Skeletal muscle satellite cell (primary cell): ENCODE data around the gene CFAP43.
"Not testable (repeated sequence)": the region's sequence is repeated elsewhere in the genome, so short reads cannot be mapped to it uniquely, and the experiment has no call there.

Experiments
- H3K27me3 ChIP-seq: 2 replicates; pipeline ENCODE4 v1.7.0; 2013; ENCODE audit warnings: low read length; ENCODE audit not compliant: control insufficient read depth, insufficient read depth
- H3K36me3 ChIP-seq: 2 replicates; pipeline ENCODE4 v1.7.0; 2013; ENCODE audit warnings: mild to moderate bottlenecking, control low read depth, low read length; ENCODE audit not compliant: insufficient read depth
- H3K4me1 ChIP-seq: 2 replicates; pipeline ENCODE4 v1.7.0; 2013; ENCODE audit warnings: low read length; ENCODE audit not compliant: control insufficient read depth, insufficient read depth
- H3K4me2 ChIP-seq: 2 replicates; pipeline ENCODE4 v1.7.0; 2013; ENCODE audit warnings: mild to moderate bottlenecking, low read length
- H3K4me3 ChIP-seq: 2 replicates; pipeline ENCODE4 v1.7.0; 2013; ENCODE audit warnings: low read length
- H3K9ac ChIP-seq: 2 replicates; pipeline ENCODE4 v1.7.0; 2013; ENCODE audit warnings: mild to moderate bottlenecking, low read depth, low read length, moderate library complexity
- H3K9me3 ChIP-seq: replicated peaks from 2 replicates; pipeline ENCODE4 v1.7.0; 2013; ENCODE audit warnings: mild to moderate bottlenecking, control low read depth, low read length

CFAP43 gene

DNA sequence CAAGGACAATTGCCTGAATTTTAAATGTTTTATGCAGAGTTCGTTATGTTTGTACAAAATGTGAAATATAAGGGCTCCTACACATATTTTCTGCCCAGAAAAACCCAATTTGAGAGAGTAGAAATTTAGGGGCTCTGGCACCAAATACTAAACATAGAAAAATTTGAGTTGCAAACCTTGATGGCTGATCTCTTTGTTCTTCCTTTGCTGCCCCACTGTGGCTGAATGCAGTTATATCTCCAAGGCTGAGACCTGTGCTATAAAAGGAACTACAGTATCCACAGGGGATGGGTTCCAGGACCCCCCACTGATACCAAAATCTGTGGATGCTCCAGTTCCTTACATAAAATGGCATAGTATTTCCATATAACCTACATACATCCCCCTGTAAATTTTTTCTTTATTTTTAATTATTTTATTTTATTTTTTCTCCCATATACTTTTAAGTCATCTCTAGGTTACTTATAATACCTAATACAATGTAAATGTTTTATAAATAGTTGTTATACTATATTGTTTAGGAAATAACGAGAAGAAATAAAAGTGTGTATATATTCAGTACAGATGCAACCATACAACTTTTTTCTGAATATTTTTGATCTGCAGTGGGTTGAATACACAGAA lies 22.5 kb downstream of the CFAP43 start:
- H3K4me1 ChIP-seq, result no peaks in the 10 kb centered on the region
- no peaks in the 10 kb centered on the region for H3K9me3 ChIP-seq
- no peak overlapping the region for H3K4me3 ChIP-seq
- H3K4me2 ChIP-seq, result no peak overlapping the region
- H3K27me3 ChIP-seq, result peaks cover 26% of the 10 kb centered on the region
- no peak overlapping the region for H3K9ac ChIP-seq
- no peaks in the 10 kb centered on the region for H3K36me3 ChIP-seq

DNA sequence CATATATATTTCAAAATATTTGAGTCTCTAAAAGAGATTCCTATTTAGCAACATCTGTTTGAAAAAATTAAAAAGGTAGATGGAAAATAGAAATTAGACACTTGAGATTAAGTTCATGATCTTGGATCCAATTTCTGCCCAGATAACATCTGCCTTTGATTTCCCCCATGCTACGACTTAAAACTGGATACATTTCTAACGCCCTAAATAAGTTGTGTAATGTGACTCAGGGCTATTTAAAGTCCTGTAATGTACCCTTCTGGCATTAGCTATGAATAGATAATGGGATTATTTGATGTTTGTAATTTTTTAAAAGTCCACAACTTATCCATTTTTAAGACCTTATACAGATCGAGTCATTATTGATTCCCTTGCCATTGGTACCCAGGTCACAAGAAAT lies 23.4 kb downstream of the CFAP43 start:
- H3K36me3 ChIP-seq, result no peaks in the 10 kb centered on the region
- H3K9me3 ChIP-seq, result no peaks in the 10 kb centered on the region
- no peak overlapping the region for H3K4me3 ChIP-seq
- peaks cover 29% of the 10 kb centered on the region for H3K27me3 ChIP-seq
- H3K4me1 ChIP-seq, result no peaks in the 10 kb centered on the region
- no peak overlapping the region for H3K9ac ChIP-seq
- H3K4me2 ChIP-seq, result no peak overlapping the region

DNA sequence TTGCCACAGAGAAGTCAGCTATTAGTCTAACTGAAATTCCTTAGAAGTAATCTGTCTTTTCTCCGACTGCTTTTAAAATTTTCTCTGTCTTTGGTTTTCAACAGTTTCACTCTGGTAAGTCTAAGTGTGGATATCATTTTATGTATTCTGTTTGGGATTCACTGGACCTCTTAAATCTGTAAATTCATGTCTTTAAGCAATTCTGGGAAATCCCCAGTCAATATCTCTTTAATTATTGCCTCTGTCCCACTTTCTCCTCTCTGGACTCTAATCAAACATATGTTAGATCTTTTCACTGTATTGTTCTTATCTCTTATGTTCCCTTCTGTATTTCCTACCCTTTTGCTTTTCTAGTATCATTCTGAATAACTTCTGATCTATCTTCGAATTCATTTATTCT lies 29.9 kb downstream of the CFAP43 start:
- Histone ChIP-seq H3K4me1 (no peaks in the 10 kb centered on the region), H3K4me2 (no peak overlapping the region), H3K9ac (no peak overlapping the region), H3K36me3 (no peaks in the 10 kb centered on the region), H3K9me3 (no peaks in the 10 kb centered on the region), H3K4me3 (no peak overlapping the region), H3K27me3 (peaks cover 12% of the 10 kb centered on the region)

DNA sequence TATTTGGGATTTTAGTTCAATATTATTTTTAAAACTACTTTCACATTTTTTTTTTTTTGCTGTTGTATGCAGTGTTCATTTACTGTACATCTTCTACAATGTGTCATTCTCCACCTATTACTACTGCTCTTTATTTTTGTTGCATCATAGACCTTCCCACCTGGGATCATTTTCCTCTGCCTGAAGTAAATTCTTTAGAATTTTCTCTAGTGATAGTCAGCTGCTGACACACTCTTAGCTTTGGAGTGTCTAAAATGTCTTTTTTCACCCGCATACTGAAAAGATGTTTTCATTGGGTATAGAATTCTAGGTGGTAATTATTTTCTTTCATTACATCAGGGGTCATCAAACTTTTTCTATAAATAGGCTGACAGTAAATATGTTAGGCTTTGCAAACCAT lies 30.5 kb downstream of the CFAP43 start:
- Histone ChIP-seq H3K36me3 (no peaks in the 10 kb centered on the region), H3K27me3 (peaks cover 11% of the 10 kb centered on the region)

DNA sequence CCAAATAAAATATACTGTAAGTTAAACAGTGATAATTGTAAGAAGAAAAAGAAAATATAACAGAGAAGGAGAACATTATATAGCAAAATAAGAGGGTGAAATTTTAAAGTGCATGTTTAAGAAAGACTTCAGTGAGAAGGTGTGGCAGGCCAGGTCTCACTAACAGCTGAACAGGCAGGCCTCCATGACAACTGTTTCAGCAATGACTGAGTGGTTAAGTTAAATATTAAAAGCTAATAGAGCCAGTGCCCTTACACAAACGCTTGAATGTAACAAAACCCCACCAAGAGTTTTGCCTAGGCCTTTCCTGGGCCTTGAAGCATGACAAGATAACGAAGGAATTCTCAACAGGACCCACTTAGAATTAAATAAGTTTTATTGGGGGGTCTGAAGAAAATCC lies 32.6 kb downstream of the CFAP43 start:
- H3K4me1 ChIP-seq, result no peaks in the 10 kb centered on the region
- no peak overlapping the region for H3K4me3 ChIP-seq
- peaks cover 22% of the 10 kb centered on the region for H3K27me3 ChIP-seq
- H3K9ac ChIP-seq, result no peak overlapping the region
- H3K4me2 ChIP-seq, result no peak overlapping the region
- H3K9me3 ChIP-seq, result no peaks in the 10 kb centered on the region
- no peaks in the 10 kb centered on the region for H3K36me3 ChIP-seq

More for the DNA sequence above, 30.5 kb downstream of the CFAP43 start:
- no peaks in the 10 kb centered on the region for H3K4me1 ChIP-seq
- no peak overlapping the region for H3K9ac ChIP-seq
- H3K4me3 ChIP-seq, result no peak overlapping the region
- no peaks in the 10 kb centered on the region for H3K9me3 ChIP-seq
- no peak overlapping the region for H3K4me2 ChIP-seq

DNA sequence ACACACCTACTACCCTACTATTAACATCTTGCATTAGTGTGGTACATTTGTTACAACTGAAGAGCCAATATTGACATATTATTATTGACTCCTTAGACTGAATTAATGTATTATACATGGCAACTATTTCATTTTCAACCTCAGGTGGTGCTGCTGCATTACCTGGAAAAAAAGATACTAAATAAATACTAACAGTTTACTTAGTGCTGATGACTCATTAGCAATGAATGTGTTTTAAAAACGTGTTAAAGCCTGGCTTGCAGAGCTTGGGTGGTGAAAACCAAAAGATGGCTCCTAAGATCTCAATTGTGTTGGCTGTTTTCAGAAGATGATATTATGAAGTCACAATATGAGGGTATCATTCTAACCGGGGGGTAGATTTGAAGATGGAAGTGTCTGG lies 34.8 kb downstream of the CFAP43 start:
- H3K4me1 ChIP-seq, result no peaks in the 10 kb centered on the region
- peaks cover 39% of the 10 kb centered on the region for H3K27me3 ChIP-seq
- H3K9ac ChIP-seq, result no peak overlapping the region
- no peak overlapping the region for H3K4me2 ChIP-seq
- no peaks in the 10 kb centered on the region for H3K36me3 ChIP-seq
- H3K9me3 ChIP-seq, result no peaks in the 10 kb centered on the region
- H3K4me3 ChIP-seq, result no peak overlapping the region

DNA sequence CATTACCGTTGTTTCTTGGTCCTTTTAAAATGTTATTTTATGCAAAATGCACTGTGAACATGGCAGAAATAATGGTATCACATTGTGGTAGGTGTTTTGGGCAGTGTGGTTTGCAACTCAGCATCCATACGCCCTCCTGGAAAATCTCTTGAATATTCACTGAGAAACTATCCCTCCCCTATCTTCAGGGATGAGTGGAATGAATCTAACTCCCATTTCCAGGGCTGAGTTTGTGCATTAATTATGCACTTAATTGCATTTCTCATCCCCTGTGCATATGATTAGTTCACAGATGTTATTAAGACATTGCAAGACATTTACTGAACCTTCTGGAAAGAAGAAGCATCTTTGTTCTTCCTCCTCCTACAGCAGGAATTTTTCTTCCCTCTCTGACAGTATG lies 36.5 kb downstream of the CFAP43 start:
- Histone ChIP-seq H3K36me3 (no peaks in the 10 kb centered on the region), H3K9ac (no peak overlapping the region), H3K9me3 (no peaks in the 10 kb centered on the region), H3K4me2 (no peak overlapping the region), H3K4me3 (no peak overlapping the region), H3K27me3 (peaks cover 42% of the 10 kb centered on the region), H3K4me1 (no peaks in the 10 kb centered on the region)

DNA sequence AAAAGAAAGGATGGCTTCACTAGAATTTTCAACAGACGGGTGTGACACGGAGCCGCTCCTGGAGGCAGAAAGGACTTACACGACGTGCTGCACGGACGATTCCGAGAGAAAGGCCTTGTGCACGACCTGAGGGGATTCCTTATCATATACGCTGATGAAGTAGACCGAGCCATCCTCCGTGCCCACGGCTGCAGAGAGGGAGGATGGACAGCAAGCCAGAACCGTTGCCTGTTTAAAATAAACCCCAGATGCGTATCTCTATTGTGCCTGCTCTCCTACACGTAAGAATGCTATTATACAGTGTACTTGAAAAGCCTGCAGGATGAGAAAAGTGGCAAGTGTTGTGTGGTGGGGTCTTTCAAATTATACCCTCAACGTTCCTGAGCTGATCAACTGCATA lies 38.4 kb downstream of the CFAP43 start:
- H3K9me3 ChIP-seq, result no peaks in the 10 kb centered on the region
- H3K27me3 ChIP-seq, result peaks cover 44% of the 10 kb centered on the region

DNA sequence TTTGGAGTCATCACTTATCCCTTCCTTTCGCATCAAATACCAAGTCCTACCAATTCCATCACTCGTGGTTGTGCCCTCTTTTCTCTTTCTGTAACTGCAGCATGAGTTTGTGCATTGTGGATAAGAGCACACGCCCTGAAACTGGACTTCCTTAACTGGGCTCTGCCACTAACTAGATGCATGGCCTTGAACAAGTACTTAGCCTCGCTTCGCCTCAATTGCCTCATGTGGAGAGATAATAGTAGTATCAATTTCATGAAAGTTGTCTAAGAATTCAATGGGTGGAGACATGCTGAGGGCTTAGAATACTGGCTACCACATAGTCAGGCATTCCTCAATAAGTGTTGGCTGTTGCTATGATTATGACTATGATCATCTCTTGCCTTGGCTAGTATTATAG lies 41.5 kb downstream of the CFAP43 start:
- Histone ChIP-seq H3K9ac (no peak overlapping the region), H3K4me3 (no peak overlapping the region), H3K27me3 (peaks cover 47% of the 10 kb centered on the region), H3K4me1 (no peaks in the 10 kb centered on the region), H3K4me2 (no peak overlapping the region), H3K36me3 (no peaks in the 10 kb centered on the region), H3K9me3 (no peaks in the 10 kb centered on the region)

More for the DNA sequence above, 38.4 kb downstream of the CFAP43 start:
- Histone ChIP-seq H3K36me3 (no peaks in the 10 kb centered on the region), H3K4me1 (no peaks in the 10 kb centered on the region), H3K4me3 (no peak overlapping the region), H3K9ac (no peak overlapping the region), H3K4me2 (no peak overlapping the region)

DNA sequence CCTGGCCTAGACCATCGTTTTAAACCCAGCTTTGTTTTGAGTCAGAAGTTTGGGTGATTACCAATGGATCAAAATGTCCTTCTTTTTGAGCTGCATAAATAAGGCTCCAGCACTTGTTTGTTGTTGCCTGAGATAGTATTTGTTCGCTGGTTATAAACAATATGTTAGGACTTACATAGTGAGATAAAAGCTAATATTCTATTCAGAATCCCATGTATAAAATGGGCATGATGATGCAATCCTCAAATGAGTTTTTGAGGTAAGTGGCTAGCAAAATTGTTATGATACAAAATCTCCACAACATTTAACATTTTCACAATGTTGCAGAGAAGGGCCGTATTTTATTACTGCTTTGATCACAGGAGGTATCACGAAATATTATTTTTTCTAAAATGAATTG lies 48.5 kb downstream of the CFAP43 start:
- no peaks in the 10 kb centered on the region for H3K9me3 ChIP-seq
- H3K4me3 ChIP-seq, result no peak overlapping the region
- H3K4me1 ChIP-seq, result no peaks in the 10 kb centered on the region
- peaks cover 49% of the 10 kb centered on the region for H3K27me3 ChIP-seq
- H3K36me3 ChIP-seq, result no peaks in the 10 kb centered on the region
- no peak overlapping the region for H3K4me2 ChIP-seq
- H3K9ac ChIP-seq, result no peak overlapping the region

DNA sequence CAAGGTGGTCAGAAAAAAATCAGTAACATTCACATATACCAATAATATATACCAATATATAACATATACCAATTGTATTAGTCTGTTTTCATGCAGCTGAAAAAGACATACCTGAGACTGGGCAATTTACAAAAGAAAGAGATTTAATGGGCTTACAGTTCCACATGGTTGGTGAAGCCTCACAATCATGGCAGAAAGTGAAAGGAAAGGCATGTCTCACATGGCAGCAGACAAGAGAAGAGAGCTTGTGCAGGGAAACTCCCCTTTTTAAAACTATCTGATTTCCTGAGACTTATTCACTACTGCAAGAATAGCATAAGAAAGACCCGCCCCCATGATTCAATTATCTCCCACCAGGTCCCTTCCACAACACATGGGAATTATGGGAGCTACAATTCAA lies 58.0 kb downstream of the CFAP43 start:
- not testable (repeated sequence) for H3K36me3 ChIP-seq, H3K4me1 ChIP-seq, H3K9ac ChIP-seq, H3K4me3 ChIP-seq, H3K9me3 ChIP-seq, H3K4me2 ChIP-seq
- peaks cover 43% of the 10 kb centered on the region for H3K27me3 ChIP-seq

DNA sequence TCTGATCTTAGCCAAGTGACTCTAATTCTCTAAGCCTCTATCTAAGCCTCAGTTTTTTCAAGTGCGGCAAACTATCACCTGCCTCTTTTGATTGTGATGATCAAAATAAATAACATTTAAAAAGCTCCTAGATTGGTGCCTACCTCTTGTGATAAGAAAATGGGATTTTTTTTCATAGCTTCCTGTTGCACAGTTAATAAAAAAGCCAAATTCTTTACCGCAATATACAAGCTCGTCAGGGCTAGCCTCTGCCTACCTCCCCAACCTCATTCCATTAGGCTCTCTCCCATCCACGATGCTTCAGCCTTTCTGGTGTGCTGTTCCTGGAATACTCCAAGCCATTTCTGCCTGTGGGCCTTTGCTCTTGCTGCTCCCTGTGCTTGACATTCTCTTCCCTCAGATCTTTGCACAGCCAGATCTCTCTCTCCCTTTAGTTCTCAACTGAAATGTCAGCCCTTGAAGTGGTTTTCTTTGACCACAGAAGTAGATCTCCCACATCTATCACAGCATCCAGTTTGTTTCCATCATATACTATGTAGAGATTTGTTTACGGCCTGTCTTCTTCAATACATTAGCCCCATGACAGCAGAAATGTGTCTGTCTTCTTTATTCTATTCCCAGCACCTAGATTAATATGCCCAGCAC lies 61.4 kb downstream of the CFAP43 start:
- H3K27me3 ChIP-seq, result peaks cover 52% of the 10 kb centered on the region

More for the DNA sequence above, 61.4 kb downstream of the CFAP43 start:
- Histone ChIP-seq H3K4me3 (no peak overlapping the region), H3K4me1 (no peaks in the 10 kb centered on the region), H3K9me3 (no peaks in the 10 kb centered on the region), H3K9ac (no peak overlapping the region), H3K4me2 (no peak overlapping the region), H3K36me3 (no peaks in the 10 kb centered on the region)
